Liver (tissue), 9 donors: Measurements from ENCODE around the gene CCDC102A. TPM values are rescaled to one million over a fixed set of nuclear protein-coding genes. Genes with fewer than 3 reads are reported as not detected.

Source experiments
- DNase-seq: peaks from one replicate; pipeline ENCODE4 v3.0.0-alpha.2; 2017; ENCODE audit warnings: low spot score
- H3K27ac ChIP-seq, 2 donors: one replicate each; pipeline ENCODE4 v1.7.0; 2013; ENCODE audit warnings: inconsistent platforms in 2 of 2, low read length in 2 of 2, control low read depth in 1 of 2, low read depth in 1 of 2, mild to moderate bottlenecking in 1 of 2
- H3K27me3 ChIP-seq, 4 donors: one replicate each; pipeline versions ENCODE4 v1.6.1 to v1.7.0; 2013; ENCODE audit warnings: low read length in 3 of 4, inconsistent platforms in 1 of 4, mild to moderate bottlenecking in 1 of 4, moderate library complexity in 1 of 4; ENCODE audit not compliant: control insufficient read depth in 4 of 4, insufficient read depth in 4 of 4
- H3K36me3 ChIP-seq, 4 donors: one replicate each; pipeline versions ENCODE4 v1.6.1 to v1.7.0; 2013; ENCODE audit warnings: low read length in 3 of 4, mild to moderate bottlenecking in 3 of 4, low read depth in 1 of 4, moderate library complexity in 1 of 4; ENCODE audit not compliant: control insufficient read depth in 4 of 4, insufficient read depth in 3 of 4
- H3K4me1 ChIP-seq, 4 donors: one replicate each; pipeline versions ENCODE4 v1.6.1 to v1.7.0; 2013; ENCODE audit warnings: low read length in 3 of 4, mild to moderate bottlenecking in 3 of 4, moderate library complexity in 1 of 4; ENCODE audit not compliant: control insufficient read depth in 4 of 4, insufficient read depth in 4 of 4
- H3K4me3 ChIP-seq, 3 donors: one replicate each; pipeline versions ENCODE4 v1.6.1 to v1.7.0; 2013; ENCODE audit warnings: low read length in 3 of 3, control low read depth in 1 of 3, low read depth in 1 of 3, mild to moderate bottlenecking in 1 of 3
- H3K9ac ChIP-seq, 2 donors: one replicate each; pipeline ENCODE4 v1.7.0; 2013; ENCODE audit warnings: low read length in 2 of 2, mild to moderate bottlenecking in 2 of 2, moderate library complexity in 2 of 2, control low read depth in 1 of 2, low read depth in 1 of 2
- H3K9me3 ChIP-seq, 4 donors: one replicate each; pipeline versions ENCODE4 v1.6.1 to v1.7.0; 2013; ENCODE audit warnings: low read length in 3 of 4; ENCODE audit not compliant: control insufficient read depth in 4 of 4
- EGR1 ChIP-seq, 2 donors: IDR thresholded peaks; 2 replicates each; pipeline ENCODE4 v1.6.1; 2016 to 2018; ENCODE audit warnings: antibody characterized with exemption in 2 of 2, low read depth in 2 of 2
- FOXA1 ChIP-seq: IDR thresholded peaks from 2 replicates; pipeline ENCODE4 v1.6.1; 2016; ENCODE audit warnings: antibody characterized with exemption
- FOXA2 ChIP-seq: IDR thresholded peaks from 2 replicates; pipeline ENCODE4 v1.6.1; 2016; ENCODE audit warnings: antibody characterized with exemption
- GABPA ChIP-seq, 2 donors: IDR thresholded peaks in 1 of 2; conservative IDR thresholded peaks in 1 of 2; 2 replicates each; pipeline ENCODE4 v1.6.1; 2016; ENCODE audit warnings: antibody characterized with exemption in 2 of 2, mild to moderate bottlenecking in 1 of 2, moderate library complexity in 1 of 2
- HNF4A ChIP-seq, 2 donors: conservative IDR thresholded peaks; 2 replicates each; pipeline ENCODE4 v1.6.1; 2016; ENCODE audit warnings: antibody characterized with exemption in 2 of 2, mild to moderate bottlenecking in 2 of 2
- HNF4G ChIP-seq: IDR thresholded peaks from 2 replicates; pipeline ENCODE4 v1.6.1; 2016; ENCODE audit warnings: antibody characterized with exemption
- JUND ChIP-seq, 2 donors: IDR thresholded peaks; 2 replicates each; pipeline ENCODE4 v1.6.1; 2016; ENCODE audit warnings: antibody characterized with exemption in 2 of 2
- NR2F2 ChIP-seq: IDR thresholded peaks from 2 replicates; pipeline ENCODE4 v1.6.1; 2016; ENCODE audit warnings: antibody characterized with exemption
- RAD21 ChIP-seq, 2 donors: IDR thresholded peaks; 2 replicates each; pipeline ENCODE4 v1.6.1; 2016; ENCODE audit warnings: antibody characterized with exemption in 2 of 2, mild to moderate bottlenecking in 2 of 2
- RXRA ChIP-seq, 2 donors: IDR thresholded peaks; 2 replicates each; pipeline ENCODE4 v1.6.1; 2017 to 2018; ENCODE audit warnings: antibody characterized with exemption in 2 of 2, mild to moderate bottlenecking in 1 of 2
- SP1 ChIP-seq: IDR thresholded peaks from 2 replicates; pipeline ENCODE4 v1.6.1; 2018; ENCODE audit warnings: antibody characterized with exemption, mild to moderate bottlenecking
- TAF1 ChIP-seq: conservative IDR thresholded peaks from 2 replicates; pipeline ENCODE4 v1.6.1; 2016; ENCODE audit warnings: antibody characterized with exemption, mild to moderate bottlenecking
- YY1 ChIP-seq: IDR thresholded peaks from 2 replicates; pipeline ENCODE4 v1.6.1; 2016; ENCODE audit warnings: antibody characterized with exemption, mild to moderate bottlenecking
- WGBS: extraction: QIAGEN DNeasy Blood & Tissue Kit; methylation state at CpG from one replicate; pipeline ENCODE4 v1.1.7; 2013; 5-methylcytosine and 5-hydroxymethylcytosine counted together
- polyA plus RNA-seq, 2 donors: library from polyadenylated mRNA; stranded (reverse) in 1 of 2; unstranded in 1 of 2; fragments of 200-250 nt in 1 of 2; fragments of >200 nt in 1 of 2; fragmentation: Nextera tagmentation in 1 of 2; extraction: Ambion mirVana in 1 of 2; gene quantifications; one replicate each; pipeline versions ENCODE4 v1.2.1 to v1.2.3, GENCODE V29; 2013 to 2015
- total RNA-seq, 2 donors: library from RNA; depleted of rRNA; stranded (reverse); fragments of >200 nt; gene quantifications; one replicate each; pipeline ENCODE4 v1.2.3, GENCODE V29; 2014
- TF ChIP-seq, protein P1 (sequence below): fragments of 150-350 bp; IDR thresholded peaks from 2 replicates; pipeline ENCODE4 v1.5.1; 2017; ENCODE audit warnings: improper control_type of control experiment, low read depth, low read length; ENCODE audit not compliant: missing input control
- TF ChIP-seq, protein P2 (sequence below): IDR thresholded peaks from 2 replicates; pipeline ENCODE4 v1.6.1; 2016; ENCODE audit warnings: antibody characterized with exemption
- TF ChIP-seq, protein P3 (sequence below): IDR thresholded peaks from 2 replicates; pipeline ENCODE4 v1.6.1; 2016; ENCODE audit warnings: antibody characterized with exemption
- TF ChIP-seq, protein P4 (sequence below): IDR thresholded peaks from 2 replicates; pipeline ENCODE4 v1.6.1; 2016; ENCODE audit warnings: antibody characterized with exemption, mild to moderate bottlenecking
- TF ChIP-seq, protein P5 (sequence below): IDR thresholded peaks from 2 replicates; pipeline ENCODE4 v1.6.1; 2016; ENCODE audit warnings: antibody characterized with exemption
- donor health status: healthy.
- donor health status: healthy.
- donor health status: healthy.
- donor health status: healthy.
- donor health status: healthy.

CCDC102A gene
- total and polyA plus RNA-seq, 4 donors, result 0.36 to 2.6 (median 1.7) TPM

DNA sequence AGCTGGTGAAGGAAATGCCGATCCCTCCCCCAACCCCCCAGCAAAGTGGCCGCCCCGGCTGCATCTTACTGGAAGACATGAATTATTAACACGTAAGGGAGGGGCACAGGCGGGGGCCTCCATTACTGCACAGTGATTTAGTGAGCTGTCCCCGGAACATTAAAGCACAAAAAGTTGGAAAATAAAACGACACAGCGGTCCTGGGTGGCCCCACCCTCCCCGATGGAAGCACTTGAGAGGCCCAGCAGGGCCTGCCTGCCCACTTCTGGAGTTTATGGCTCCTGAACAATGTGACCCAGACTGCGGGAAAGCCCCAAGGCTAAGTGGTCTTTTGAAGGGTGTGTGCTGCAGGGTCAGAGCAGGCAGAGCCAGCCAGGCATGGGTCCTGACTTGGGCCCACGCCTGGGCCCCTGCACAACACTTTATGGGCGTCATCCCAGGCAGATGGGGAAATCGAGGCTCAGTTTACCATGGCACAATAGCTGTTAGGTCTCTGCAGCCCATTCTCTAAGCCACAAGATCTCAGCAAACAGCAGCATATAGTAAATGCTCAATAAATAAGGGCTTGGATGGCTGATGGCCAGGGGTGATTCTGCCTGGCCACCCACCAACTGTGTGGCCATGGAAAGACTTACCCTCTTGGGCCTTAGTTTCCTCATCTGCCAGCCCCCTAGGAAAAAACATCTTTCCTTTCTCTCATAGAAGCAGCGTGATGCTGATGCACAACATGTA is 22.8 kb downstream of the CCDC102A start:
- 87% methylated on average over 14 of the region's 14 CpGs for WGBS
- Histone ChIP-seq H3K27ac (no peak overlapping the region), H3K9me3 (no peaks in the 10 kb centered on the region), H3K4me3 (no peak overlapping the region), H3K36me3 (peaks cover 0 to 2% (median 0%) of the 10 kb centered on the region in 4 donors), H3K27me3 (no peaks in the 10 kb centered on the region), H3K9ac (no peak overlapping the region), H3K4me1 (no peaks in the 10 kb centered on the region)
- TF ChIP-seq HNF4G, result no peak
- TF ChIP-seq, protein P1, sequence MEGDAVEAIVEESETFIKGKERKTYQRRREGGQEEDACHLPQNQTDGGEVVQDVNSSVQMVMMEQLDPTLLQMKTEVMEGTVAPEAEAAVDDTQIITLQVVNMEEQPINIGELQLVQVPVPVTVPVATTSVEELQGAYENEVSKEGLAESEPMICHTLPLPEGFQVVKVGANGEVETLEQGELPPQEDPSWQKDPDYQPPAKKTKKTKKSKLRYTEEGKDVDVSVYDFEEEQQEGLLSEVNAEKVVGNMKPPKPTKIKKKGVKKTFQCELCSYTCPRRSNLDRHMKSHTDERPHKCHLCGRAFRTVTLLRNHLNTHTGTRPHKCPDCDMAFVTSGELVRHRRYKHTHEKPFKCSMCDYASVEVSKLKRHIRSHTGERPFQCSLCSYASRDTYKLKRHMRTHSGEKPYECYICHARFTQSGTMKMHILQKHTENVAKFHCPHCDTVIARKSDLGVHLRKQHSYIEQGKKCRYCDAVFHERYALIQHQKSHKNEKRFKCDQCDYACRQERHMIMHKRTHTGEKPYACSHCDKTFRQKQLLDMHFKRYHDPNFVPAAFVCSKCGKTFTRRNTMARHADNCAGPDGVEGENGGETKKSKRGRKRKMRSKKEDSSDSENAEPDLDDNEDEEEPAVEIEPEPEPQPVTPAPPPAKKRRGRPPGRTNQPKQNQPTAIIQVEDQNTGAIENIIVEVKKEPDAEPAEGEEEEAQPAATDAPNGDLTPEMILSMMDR, result no peak
- TF ChIP-seq, protein P2, sequence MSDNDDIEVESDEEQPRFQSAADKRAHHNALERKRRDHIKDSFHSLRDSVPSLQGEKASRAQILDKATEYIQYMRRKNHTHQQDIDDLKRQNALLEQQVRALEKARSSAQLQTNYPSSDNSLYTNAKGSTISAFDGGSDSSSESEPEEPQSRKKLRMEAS, result no peak
- TF ChIP-seq, protein P3, sequence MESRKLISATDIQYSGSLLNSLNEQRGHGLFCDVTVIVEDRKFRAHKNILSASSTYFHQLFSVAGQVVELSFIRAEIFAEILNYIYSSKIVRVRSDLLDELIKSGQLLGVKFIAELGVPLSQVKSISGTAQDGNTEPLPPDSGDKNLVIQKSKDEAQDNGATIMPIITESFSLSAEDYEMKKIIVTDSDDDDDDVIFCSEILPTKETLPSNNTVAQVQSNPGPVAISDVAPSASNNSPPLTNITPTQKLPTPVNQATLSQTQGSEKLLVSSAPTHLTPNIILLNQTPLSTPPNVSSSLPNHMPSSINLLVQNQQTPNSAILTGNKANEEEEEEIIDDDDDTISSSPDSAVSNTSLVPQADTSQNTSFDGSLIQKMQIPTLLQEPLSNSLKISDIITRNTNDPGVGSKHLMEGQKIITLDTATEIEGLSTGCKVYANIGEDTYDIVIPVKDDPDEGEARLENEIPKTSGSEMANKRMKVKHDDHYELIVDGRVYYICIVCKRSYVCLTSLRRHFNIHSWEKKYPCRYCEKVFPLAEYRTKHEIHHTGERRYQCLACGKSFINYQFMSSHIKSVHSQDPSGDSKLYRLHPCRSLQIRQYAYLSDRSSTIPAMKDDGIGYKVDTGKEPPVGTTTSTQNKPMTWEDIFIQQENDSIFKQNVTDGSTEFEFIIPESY, result no peak
- no peak for TF ChIP-seq SP1
- TF ChIP-seq NR2F2, result no peak
- TF ChIP-seq HNF4A (conservative IDR thresholded peaks at IDR 0.05), result no peak
- TF ChIP-seq, protein P4, sequence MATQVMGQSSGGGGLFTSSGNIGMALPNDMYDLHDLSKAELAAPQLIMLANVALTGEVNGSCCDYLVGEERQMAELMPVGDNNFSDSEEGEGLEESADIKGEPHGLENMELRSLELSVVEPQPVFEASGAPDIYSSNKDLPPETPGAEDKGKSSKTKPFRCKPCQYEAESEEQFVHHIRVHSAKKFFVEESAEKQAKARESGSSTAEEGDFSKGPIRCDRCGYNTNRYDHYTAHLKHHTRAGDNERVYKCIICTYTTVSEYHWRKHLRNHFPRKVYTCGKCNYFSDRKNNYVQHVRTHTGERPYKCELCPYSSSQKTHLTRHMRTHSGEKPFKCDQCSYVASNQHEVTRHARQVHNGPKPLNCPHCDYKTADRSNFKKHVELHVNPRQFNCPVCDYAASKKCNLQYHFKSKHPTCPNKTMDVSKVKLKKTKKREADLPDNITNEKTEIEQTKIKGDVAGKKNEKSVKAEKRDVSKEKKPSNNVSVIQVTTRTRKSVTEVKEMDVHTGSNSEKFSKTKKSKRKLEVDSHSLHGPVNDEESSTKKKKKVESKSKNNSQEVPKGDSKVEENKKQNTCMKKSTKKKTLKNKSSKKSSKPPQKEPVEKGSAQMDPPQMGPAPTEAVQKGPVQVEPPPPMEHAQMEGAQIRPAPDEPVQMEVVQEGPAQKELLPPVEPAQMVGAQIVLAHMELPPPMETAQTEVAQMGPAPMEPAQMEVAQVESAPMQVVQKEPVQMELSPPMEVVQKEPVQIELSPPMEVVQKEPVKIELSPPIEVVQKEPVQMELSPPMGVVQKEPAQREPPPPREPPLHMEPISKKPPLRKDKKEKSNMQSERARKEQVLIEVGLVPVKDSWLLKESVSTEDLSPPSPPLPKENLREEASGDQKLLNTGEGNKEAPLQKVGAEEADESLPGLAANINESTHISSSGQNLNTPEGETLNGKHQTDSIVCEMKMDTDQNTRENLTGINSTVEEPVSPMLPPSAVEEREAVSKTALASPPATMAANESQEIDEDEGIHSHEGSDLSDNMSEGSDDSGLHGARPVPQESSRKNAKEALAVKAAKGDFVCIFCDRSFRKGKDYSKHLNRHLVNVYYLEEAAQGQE, result no peak
- TF ChIP-seq, protein P5, sequence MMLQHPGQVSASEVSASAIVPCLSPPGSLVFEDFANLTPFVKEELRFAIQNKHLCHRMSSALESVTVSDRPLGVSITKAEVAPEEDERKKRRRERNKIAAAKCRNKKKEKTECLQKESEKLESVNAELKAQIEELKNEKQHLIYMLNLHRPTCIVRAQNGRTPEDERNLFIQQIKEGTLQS, result no peak
- TF ChIP-seq EGR1 (IDR thresholded peaks at IDR 0.05; ENCODE audit: low read depth in 2 of 2), result no peak
- no peak for TF ChIP-seq FOXA2
- no peak for TF ChIP-seq FOXA1
- no peak for TF ChIP-seq RXRA (IDR thresholded peaks at IDR 0.05)
- no peak for TF ChIP-seq YY1
- TF ChIP-seq RAD21 (IDR thresholded peaks at IDR 0.05), result no peak
- TF ChIP-seq JUND (IDR thresholded peaks at IDR 0.05), result no peak
- no peak for TF ChIP-seq TAF1
- no peak for TF ChIP-seq GABPA (IDR thresholded peaks at IDR 0.05 in 1 of 2, conservative IDR thresholded peaks at IDR 0.05 in 1 of 2)
- DNase-seq, result no peak
